Spleen (tissue), 7 donors: ENCODE results near the gene DOK7.

Source experiments
- CTCF ChIP-seq, 11 experiments: fragments of 200-600 bp in 7 of 11; fragments of 450-650 bp in 4 of 11; sonication (generic) in 4 of 11; IDR thresholded peaks in 8 of 11; conservative IDR thresholded peaks in 3 of 11; 1 replicate in 7 of 11; 2 replicates in 4 of 11; pipeline versions ENCODE4 v1.4.0 to v1.8.0; 2016 to 2021; ENCODE audit warnings: antibody characterized with exemption in 11 of 11, inconsistent platforms in 4 of 11, mild to moderate bottlenecking in 1 of 11
- POLR2AphosphoS5 ChIP-seq, 3 donors: sonication (generic); formaldehyde crosslinking; IDR thresholded peaks; one replicate each; pipeline ENCODE4 v1.5.1; 2017; ENCODE audit warnings: antibody characterized with exemption in 3 of 3
- donor health status: DM: no; HTN: no; CAD: no; lungs with moderate emphysema.
- donor health status: DM: no; HTN: no; CAD: no.
- donor health status: DM: no; HTN: no; CAD: no.

- no peak for TF ChIP-seq POLR2AphosphoS5 (IDR thresholded peaks at IDR 0.05)
- no peak for TF ChIP-seq CTCF (IDR thresholded peaks at IDR 0.05 in 8 of 11, conservative IDR thresholded peaks at IDR 0.05 in 3 of 11)
Observed at GRCh38 chr4:3501126-3501824, 38.2 kb downstream of the DOK7 start.
